ENCODE data around the gene PRKCB.

DNA sequence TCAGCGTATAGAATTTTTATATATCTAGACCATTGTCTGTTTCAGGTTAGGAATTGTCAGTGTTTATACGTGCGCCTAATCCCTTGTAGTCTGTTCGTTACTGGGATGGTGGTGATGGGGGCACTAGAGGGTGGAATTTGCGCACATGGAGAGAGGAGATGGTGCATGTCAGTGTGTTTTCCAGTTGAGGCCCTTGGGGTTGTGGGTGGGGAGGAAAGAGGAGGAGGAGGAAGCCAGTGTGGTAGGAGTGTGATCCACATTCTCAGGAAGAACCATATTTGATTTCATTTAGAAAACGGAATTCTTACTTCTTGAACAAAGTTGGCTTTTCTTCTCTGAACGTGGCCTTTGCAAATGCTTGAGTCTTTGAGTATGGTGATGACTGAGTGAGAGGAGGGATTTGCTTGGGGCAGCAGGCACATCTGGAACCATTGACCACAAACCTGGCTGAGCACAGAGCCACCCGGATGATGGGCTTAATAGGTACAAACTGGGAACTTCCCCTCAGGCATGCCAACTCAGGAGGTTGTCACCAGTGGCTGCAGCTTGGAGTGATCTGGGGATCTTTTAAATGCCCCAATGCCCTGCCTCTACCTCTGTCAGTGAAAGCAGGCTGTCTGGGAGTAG, 98.9 kb downstream of the PRKCB start:
- TF ChIP-seq POLR2A (IDR thresholded peaks at IDR 0.05; ENCODE audit: low read length) (no peak), GATA1 (IDR thresholded peaks at IDR 0.05; ENCODE audit: low read depth, low read length) (no peak)
